GM21737 (cell line): ENCODE measurements around the gene KCNK7.

Source experiments
- ATAC-seq: cut with Tn5 transposase; IDR thresholded peaks from one replicate; pipeline ENCODE4 v1.9.1; 2021; ENCODE audit warnings: mild to moderate bottlenecking, moderate library complexity; ENCODE audit not compliant: unreplicated experiment

Gene KCNK7

DNA sequence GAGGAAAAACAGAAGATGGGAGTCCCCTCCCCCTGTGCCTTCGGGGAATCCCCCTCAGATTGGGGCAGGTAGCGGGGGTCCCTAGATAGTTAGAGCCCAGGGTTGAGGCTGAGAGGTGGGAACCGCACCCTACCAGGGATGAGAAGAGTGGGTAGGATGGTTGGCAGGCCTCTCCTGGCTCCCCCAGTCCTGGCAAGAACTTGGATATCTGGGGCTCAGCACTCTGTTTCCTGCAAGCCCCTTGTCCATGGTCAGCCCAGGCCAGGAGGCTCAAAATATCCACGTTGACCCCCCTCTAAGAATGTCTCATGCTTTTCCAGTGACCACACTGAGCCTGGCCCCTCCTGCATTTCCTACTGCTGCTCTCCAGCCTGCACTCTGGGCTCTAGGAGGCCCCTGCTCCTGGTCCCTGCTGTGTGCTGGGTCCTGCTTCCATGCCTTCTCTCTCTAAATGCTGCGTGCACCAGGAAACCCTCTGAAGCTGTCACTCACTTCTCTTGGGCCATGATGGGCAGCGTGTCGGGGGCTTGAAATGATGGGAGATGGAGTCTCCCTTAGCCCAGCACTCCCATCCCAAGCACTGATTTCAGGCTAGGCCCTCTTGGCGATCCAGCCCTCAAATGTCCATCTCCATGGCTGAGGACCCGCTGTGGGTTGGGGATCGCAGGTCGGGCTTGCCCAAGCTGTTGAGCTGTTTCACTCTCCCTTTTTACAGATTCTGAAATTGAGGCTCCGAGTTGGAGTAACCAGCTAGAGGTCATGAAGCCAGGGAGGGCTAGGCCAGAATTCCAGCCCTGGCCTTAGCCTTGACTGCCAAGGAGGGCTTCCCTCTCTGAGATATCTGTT lies 16.4 kb upstream of the KCNK7 start:
- no peak for ATAC-seq

DNA sequence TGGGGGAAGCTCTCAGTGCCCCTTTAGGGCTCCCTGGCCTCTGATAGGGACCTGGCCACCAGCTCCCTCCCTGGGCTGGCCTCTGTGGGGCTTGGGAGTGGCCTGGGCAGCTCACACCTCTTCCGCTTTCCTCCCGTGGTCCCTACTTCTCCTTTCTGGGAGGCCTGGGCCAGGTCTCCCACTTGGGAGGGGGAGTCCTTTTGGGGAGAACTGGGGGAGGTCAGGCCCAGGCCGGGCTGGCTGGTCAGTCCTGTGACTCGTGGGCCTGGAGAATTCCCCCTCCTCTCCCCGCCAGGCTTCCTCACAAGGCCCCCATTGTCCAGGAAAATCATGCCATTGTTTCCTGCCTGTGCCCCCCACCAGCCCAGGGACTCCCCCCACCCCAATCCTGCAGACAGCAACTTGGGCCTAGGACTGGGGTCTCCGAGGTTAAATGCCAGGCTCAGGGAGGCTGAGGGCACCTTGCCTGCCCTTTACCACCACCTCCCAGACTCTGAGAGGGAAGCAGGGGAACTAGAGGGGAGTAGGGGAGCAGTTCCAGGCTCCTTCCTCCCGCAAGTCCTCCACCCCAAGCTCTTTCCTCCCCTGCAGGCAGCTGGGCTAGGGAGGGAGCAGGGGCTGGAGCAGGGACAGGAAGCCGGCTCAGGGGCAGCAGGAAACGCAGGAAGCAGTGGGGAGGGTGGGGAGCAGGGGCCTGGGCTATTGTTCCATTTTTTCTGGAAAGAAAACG lies 15.6 kb upstream of the KCNK7 start:
- no peak for ATAC-seq

DNA sequence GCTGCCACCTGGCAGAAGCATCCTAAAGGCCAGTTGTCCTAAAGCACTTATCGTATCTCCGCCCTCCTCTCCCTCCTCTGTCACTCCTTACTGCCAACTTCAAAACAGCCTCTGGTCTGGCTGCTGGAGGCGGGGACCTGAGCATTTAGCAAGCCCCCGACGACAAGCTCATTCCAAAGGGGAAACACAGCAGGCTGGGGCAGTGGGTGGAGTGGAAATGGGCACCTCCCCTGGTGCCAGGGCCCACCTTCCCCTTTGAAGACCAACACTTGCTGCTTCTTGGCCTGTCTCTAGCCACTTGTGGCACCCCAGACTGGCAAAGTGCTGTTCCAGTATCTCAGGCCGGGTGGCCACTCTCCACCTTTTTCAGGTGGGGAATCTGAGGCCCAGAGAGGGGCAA lies 14.8 kb upstream of the KCNK7 start:
- ATAC-seq, result no peak

DNA sequence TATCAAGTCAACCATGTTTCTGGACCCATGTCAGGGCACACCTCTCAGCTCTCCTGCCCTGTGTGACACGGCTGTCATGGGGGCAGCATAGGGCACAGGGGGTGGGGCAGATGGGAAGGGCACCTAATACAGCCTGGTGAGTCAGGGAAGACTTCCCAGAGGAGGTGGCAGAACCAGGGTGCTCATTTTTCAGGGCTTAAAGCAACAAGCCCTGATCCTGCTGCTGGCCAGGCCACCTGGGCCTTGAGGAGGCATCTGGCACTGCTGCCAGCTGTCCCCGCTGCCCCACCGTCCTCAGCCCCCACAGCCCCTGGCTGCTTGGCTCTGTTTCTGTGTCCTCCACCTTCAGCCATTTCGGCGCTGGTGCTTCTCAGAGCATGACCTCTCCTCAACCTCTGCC lies 14.1 kb upstream of the KCNK7 start:
- ATAC-seq, result no peak

DNA sequence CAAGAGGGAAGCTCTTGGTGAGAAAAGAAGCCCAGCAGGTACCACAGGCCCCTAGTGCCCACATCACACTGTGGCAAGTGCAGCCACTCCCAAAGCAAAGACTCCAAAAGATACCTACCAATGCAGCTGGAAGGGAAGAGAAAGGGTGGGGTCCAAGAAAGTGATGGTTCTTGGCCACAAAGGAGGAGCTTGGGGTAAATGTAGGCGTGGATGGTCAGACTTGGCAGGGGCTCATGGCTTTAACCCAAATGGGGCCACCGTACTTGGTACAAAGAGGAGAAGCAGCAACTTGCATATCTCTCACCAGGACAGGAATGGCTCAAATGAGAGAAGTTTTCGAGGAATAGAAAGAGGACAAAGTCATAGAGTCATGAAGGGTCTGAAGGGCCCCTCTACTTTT lies 13.6 kb upstream of the KCNK7 start:
- no peak for ATAC-seq

DNA sequence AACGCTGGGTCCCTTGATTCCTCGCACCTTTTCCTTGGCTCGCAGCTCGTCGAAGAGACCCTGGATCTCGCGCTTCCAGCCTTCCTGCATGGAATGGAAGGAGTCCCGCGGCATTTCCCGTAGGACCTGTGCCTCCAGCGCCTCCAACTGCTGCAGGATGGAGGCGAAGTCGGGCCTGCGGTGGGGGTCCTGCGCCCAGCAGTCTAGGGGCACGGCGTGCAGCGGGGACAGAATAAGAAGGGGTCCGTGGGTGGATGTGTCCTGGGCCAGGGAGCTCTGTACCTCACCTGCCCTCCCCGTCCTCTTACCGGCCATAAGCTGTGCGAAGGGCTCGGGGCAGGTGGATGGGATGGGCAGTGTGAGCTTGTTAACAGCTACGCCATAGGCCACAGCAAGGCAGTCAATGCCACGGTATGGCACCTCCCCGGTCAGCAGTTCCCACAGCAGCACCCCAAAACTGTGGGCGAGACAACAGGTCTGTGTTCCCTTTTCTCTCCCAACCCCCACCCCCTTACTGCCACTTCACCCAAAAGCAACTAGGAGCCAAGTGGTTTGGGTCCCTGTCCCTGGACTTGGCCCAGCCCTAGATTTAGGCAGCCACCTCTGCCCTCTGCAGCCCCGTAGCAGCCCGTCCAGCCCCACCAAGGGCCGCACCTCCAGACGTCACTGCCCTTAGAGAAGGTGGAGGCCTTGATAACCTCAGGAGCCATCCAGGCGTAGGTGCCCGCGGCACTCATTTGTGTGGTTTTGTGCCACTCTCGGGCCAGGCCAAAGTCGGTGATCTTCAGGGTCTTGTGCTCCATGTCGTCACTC lies 12.2 kb upstream of the KCNK7 start:
- ATAC-seq, result no peak

DNA sequence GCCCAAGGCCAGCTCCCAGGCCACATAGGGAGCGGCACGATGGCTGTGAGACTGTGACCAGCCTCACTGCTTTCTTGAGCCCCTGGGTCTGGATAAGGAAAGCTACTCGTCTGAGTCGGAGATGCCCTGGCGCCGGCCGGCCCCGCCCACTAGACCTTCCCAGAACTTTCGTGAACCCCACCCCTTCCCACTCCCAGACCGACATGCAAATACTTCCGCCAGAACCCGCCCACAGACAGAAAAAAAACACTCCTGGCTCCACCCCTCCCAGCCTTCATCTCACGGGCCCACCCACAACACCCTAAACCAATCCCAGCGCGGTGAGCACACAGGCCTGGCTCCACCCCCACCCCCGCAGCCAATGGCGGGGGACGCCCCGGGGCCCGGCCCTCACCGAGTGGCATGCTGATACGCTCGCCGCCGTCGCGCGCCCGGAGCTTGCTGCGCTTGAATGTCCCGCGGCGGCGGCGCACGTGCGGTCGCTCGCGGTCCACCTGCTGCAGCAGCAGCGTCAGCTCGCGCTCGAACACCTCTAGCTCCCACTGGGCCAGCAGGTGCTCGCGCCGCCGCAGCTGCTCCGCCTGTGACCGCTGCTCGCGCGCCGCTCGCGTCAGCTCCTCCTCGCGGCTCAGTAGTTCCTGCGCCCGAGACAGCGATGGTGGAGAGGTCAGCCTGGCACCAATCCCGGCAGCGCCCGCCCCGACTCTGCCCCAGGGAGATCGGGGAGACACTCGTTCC lies 11.4 kb upstream of the KCNK7 start:
- ATAC-seq, result no peak

DNA sequence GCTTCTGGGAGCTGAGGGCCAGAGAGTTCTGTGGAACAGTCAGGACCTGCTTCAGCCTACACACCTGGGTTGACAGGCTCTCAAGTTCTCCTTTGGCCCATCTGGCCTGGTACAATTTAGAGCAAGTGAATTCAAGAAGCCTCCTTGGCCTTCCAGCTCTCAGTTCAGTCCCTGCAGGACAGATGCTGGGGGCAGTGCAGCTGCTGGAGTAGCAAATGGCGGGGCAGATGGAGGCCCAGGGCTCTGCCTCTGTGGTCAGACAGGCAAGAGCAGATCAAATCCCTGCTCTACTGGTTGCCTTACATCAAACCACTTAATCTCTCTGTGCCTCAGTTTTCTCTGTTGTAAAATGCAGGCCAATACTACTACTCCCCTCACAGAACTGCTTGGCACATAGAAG lies 8.7 kb upstream of the KCNK7 start:
- ATAC-seq, result no peak

DNA sequence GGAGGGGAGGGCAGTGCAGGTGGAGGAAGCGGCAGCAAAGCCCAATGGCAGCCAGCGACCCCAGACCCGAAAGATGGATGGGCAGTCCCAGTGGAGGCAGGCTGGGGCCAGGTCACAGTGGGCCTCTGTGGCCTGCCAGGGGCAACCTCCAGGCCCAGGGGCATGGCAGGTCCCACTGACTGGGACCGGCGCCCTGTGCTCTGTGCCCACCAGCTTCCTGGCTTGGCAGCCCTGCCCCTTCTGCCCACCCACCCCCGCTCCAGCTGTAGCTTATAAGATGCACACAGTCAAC lies 4.3 kb upstream of the KCNK7 start:
- ATAC-seq, result no peak

DNA sequence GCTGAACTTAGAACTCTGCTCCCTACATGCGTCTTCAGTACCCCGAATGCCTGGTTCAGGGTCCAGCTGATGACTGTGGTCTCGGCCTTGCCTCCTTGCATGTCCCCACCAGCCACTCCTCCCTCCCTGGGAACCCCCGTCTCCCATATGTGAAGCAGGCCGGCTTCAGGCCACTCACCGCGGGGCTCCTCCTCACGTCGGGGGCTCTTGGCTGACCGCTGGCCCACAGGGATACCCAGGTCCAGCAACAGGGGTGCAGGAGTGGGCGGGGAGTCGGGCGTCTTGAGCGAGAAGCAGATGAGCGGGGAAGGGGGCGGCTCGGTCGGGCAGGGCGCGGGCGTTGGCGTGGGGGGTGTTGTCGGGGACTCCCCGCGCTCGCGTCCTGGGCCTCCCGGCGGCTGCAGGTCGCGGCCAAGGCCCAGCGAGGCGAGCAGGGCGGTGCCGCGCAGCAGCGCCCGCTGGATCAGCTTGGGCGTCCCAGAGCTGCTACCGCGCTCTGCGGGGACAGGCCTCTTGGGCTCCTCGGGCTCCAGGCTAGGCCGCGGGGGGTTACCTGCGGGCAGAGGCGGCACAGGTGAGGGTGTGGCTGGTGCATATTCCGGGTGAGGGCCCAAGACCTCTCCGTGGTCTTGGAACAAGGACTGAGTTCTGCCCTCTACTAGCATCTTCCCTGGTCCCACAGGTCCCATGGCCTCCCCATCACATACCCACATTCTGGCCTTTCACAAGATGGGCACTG lies 3.8 kb upstream of the KCNK7 start:
- ATAC-seq, result no peak

DNA sequence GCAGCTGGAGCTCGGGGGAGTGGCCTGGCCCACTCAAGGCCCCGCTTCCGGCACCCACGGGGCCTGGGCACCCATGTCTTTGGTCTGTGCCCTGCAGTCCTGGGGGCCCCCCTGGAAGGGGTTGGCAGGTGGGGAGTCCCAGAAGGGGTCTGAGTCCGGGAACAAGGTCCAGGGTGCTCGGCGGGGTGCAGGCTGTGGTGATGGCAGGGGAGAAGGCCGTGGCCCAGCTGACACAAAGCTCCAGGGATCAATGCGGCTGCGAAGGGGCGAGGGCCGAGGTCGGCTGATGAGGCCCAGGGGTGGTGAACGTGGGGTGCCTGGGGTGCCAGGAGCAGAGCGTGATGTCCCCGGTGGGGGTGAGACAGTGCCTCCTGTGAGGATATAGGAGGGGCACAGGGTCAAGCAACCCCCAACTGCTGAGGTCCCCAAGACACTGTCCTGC lies 2.7 kb upstream of the KCNK7 start:
- no peak for ATAC-seq

DNA sequence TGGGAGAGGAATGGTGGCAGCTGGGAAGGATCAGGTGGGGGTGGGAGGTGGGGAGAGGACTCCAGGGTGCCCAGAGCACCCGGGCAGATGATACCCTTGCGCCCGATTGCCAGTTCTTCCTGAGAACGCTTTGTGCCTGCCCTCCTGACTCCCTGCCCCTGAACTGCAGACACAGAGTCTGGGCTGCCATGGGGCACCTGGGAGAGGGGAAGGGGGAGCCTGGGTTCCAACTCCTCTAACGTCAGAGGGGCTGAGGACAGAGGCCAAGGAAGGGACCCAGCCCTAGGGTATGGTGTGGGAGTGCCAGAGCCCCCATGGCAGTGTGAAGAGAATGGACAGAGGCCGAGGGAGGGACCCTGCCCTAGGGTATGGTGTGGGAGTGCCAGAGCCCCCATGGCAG lies 920 bp upstream of the KCNK7 start:
- ATAC-seq, result no peak

DNA sequence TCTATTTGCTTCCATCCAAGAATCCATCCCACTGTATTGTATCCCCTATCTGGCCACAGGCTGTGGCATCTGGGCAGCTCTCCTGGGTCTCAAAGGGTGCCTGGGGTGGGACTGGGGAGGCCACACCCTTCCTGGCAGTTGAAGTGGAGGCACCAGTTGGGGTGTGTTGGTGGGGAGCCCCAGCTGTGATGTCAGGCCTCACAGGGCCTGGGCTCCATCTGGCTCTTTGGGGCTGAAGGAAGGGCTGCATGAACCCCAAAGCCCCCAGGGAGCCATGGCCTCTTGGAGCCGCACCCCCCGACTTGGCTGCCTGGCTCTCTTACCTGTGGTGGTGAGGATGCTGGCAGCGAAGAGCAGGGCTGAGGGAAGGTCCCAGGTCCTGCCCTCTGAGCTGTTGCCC lies 469 bp downstream of the KCNK7 start:
- ATAC-seq, result no peak

DNA sequence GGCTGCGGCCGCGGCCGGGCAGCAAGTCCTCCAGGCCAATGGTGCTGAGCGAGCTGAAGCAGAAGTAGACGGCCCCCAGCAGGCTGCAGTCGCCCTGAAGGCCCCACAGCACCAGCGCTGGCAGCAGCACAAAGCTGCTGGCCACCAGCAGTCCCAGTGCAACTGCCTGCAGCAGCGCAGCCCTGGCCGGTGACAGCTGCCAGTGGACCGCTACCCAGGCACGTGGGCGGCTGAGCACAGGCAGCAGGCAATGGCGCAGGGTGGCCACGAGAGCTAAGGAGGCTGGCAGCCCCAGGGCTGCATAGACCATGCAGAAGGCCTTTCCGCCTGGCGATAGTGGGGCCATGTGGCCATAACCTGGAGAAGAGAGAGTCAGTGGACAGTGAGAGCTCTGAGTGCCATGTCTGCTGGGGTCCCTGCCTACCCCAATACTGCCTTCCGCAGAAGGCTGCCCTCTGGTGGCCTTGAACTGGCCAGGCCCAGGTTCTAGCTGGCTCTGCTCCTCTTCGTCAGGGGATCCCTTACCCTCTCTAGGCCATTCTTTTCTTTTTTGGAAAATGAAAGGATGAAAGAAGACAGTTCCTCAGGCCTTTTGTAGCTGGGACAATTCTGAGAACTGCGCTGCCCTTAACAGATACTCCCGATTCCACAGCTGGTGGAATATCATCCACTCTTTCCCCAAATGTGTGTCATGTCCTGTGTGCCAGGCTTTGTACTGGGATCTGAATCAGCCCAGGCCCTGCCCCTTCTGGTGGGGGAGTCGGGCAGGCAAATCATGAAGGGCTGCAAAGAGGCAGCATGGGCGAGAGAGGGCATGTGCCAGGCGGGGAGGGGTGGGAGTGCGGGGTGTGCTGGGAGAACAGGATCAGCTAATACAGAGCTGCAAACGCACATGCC lies 1.8 kb downstream of the KCNK7 start:
- no peak for ATAC-seq

DNA sequence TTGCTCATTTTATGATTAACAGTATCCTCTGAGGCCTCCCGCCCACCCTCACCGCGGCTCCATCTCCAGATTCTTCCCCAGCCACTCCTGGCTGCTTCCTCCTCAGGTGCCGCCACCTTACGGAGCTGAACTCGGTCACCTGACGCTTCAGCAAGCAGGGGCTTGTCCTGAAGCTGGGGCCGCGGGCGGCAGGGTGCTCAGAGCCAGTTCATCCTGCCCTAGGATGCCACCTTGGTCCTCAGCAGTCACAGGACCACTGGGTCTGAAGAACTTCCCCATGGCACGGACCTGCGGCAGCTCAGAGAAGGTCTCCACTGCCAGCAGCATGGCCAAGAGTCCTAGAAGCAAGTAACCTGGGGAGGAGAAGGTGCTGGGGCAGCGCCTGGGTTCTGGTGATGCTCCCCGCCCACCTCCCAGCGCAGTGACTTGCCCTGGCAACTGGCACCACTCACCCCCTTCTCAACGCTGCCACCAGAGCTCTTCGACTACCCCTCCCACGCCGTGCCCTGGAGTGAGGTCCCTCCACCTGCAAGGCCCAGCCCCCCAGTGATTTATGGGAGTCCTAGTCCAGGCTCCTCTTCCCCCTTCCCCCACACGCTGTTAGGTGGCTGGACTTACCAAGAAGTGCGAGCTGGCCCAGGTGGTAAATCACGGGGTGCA lies 2.6 kb downstream of the KCNK7 start:
- no peak for ATAC-seq

DNA sequence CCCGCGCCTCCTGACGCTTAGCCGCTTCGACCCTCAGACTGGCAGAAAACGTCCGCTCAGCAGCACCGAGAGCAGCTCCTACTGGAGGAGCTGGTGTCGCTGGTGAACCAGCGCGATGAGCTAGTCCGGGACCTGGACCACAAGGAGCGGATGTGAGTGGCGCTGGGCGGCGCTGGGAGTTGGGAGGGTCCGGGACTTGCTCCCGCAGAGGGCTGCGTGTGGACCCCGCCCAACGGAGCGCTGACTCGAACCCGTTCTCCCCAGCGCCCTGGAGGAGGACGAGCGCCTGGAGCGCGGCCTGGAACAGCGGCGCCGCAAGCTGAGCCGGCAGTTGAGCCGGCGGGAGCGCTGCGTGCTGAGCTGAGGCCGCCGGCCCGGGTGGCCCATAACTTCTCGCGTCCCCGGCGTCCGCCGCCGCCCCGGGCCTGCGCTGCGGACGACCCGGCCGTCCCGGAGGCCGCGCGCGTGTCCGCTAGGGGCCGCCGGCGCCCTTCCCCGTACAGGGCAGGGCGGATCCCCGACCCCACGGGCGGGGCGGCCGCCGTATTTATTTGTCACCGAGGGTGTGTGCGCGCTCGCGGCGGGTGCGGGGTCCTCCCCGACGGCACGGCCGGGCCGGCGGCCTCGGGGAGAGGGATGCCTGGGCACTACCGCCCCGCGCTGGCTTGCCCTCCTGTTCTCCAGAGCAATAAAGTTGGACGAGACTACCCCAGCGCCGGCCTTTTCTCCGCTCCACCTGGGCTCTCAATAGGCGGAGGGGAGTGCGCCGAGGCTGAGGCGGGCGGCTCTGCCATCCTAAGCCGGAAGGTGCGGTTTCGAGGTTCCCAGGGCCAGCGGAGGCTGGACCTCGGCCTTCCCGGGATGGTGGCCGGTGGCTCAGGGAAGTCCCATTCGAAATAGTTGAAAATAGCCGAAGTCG lies 3.4 kb downstream of the KCNK7 start:
- ATAC-seq, result no peak

DNA sequence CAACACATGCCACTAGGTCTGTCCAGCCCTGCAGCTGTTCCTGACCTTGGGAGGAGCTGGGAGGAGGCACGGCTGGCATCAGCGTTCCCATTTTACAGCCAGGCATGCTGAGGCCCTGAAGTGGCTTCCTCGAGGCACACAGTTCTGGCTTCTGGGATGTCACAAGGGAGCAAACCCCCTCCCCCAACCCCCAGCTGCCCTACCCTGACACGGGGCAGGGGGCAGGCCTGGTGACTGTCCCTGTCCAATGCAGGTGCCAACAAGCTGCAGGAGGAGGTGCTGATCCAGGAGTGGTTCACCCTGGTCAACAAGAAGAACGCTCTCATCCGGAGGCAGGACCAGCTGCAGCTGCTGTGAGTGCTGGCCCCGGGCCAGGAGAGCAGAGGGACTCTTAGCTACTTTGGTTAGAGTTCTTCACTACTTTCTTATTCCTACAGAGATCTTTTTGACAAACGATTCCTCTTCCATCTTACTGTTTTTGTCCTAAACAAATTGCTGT lies 5.3 kb downstream of the KCNK7 start:
- no peak for ATAC-seq
